ENCODE data around the gene SPTBN2.

GRCh38 chr11:66700337-66700736 lies 28.7 kb downstream of the SPTBN2 start:
- TF ChIP-seq POLR2A (IDR thresholded peaks at IDR 0.05; ENCODE audit: low read depth, low read length) (no peak), POLR2AphosphoS5 (IDR thresholded peaks at IDR 0.05; ENCODE audit: low read depth, low read length) (no peak), PAX5 (IDR thresholded peaks at IDR 0.05; ENCODE audit: insufficient read depth, low read length, severe bottlenecking) (no peak), TAF1 (IDR thresholded peaks at IDR 0.05; ENCODE audit: low read depth, low read length) (no peak), SPI1 (IDR thresholded peaks at IDR 0.05; ENCODE audit: low read depth, low read length) (no peak)
